HG02623 (cell line): ENCODE data around the gene SEC61B.

ENCODE experiments used
- ATAC-seq: cut with Tn5 transposase; IDR thresholded peaks from one replicate; pipeline ENCODE4 v1.9.1; 2021; ENCODE audit warnings: moderate library complexity; ENCODE audit not compliant: unreplicated experiment

Gene SEC61B

GRCh38 chr9:99269416-99269815 lies 47.3 kb downstream of the SEC61B start:
- ATAC-seq: no peak

- ATAC-seq: no peak
Observed at GRCh38 chr9:99270491-99270890, 48.4 kb downstream of the SEC61B start.

- ATAC-seq: no peak
Observed at GRCh38 chr9:99272836-99273235, 50.8 kb downstream of the SEC61B start.

- no peak for ATAC-seq
Observed at GRCh38 chr9:99274016-99274415, 51.9 kb downstream of the SEC61B start.

DNA sequence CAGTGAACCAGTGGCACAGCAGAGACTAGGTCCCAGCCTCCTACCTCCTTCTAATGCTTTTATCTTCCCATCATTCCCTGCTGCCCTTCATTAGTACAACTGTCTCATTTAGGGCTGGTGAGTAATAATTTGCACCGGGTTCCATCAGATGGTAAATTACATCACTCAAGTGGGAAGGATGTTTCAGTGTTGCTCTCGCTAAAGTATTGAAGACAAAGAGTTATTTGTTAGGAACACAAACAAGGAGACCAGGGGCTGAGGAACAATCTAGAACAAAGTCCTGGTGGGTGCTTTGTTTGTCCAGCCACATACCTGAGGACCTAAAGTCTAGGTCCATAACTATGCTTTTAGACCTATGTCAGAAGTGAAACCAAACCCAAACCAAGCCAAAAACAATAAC lies 52.4 kb downstream of the SEC61B start:
- no peak for ATAC-seq
